Muscle layer of duodenum (tissue), 2 donors: ENCODE data around the gene MS4A6E.

ENCODE experiments used
- H3K27ac ChIP-seq: one replicate; pipeline ENCODE4 v1.7.0; 2013; ENCODE audit warnings: mild to moderate bottlenecking, low read length
- H3K27me3 ChIP-seq: one replicate; pipeline ENCODE4 v1.7.0; 2013; ENCODE audit warnings: low read depth, mild to moderate bottlenecking, control low read depth, low read length
- H3K36me3 ChIP-seq, 2 donors: one replicate each; pipeline ENCODE4 v1.7.0; 2013; ENCODE audit warnings: low read length in 2 of 2, control low read depth in 1 of 2, mild to moderate bottlenecking in 1 of 2; ENCODE audit not compliant: insufficient read depth in 2 of 2, control insufficient read depth in 1 of 2
- H3K4me1 ChIP-seq, 2 donors: one replicate each; pipeline ENCODE4 v1.7.0; 2013; ENCODE audit warnings: low read length in 2 of 2, mild to moderate bottlenecking in 2 of 2, control low read depth in 1 of 2, moderate library complexity in 1 of 2; ENCODE audit not compliant: insufficient read depth in 2 of 2, control insufficient read depth in 1 of 2
- H3K4me3 ChIP-seq, 2 donors: one replicate each; pipeline ENCODE4 v1.7.0; 2013; ENCODE audit warnings: low read length in 2 of 2, low read depth in 1 of 2, mild to moderate bottlenecking in 1 of 2
- H3K9me3 ChIP-seq, 2 donors: one replicate each; pipeline ENCODE4 v1.7.0; 2013; ENCODE audit warnings: low read length in 2 of 2, control low read depth in 1 of 2, mild to moderate bottlenecking in 1 of 2; ENCODE audit not compliant: control insufficient read depth in 1 of 2
- donor health status: healthy.

Gene MS4A6E

DNA sequence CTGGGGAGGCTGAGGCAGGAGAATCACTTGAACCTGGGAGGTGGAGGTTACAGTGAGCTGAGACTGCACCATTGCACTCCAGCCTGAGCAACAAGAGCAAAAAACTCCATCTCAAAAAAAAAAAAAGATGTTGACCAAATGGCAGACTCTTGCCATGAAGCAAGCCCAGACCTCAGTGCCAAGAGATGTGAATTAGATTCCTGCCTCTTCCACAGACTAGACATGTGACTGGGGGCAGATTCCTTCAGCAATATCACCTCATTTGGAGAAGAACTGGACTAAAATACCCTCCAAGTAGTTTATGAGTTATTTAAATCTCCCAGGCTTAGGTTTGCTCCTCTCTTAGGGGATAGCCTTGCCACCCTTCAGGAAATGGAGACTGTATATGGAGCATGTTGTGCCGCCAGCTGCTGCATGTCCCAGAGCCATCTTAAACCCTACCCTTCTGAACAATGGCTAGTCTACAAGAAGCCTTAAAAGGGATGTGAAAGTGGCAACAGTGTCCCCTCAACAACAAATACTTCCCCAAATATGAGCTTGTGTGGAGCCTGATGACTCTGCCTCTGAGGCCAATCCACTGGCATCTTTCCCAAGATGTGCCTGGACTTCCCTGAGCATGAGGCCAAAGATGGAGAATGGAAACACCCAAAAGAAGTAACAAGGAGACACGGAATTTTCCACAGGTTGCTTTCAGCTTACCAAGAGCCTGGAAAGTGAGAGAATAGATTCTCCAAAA lies 50.5 kb downstream of the MS4A6E start:
- Histone ChIP-seq H3K9me3 (no peaks in the 10 kb centered on the region), H3K27ac (peak overlapping the region; percentile 22), H3K4me1 (no peaks in the 10 kb centered on the region), H3K27me3 (no peaks in the 10 kb centered on the region), H3K36me3 (no peaks in the 10 kb centered on the region), H3K4me3 (no peak overlapping the region)

DNA sequence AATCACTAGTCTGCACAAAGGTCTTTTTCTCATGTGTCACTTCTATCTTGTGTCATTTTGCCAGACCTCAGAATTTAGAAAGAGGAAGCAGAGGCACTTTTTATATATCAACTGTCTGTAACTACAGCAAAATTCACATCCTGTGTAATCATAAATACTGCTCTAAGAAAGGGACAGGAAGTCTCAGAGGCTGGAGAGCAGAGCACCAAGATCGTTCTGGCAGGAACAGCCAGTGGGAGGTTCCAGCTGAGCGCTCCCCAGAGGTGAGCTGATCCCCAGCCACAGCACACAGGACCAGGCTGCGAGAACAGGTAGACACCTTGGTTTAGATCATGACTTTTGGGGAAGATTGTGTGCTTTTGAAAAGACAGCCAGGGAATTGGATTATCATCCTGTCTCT lies 51.3 kb downstream of the MS4A6E start, which contains the start of gene MS4A7:
Gene MS4A7 (plus strand): TSS at position 179 of the 400 bp plus-strand sequence. CDS start 4,610 bp downstream, outside the sequence.
- H3K9me3 ChIP-seq: no peaks in the 10 kb centered on the region
- H3K4me1 ChIP-seq: no peaks in the 10 kb centered on the region
- no peaks in the 10 kb centered on the region for H3K36me3 ChIP-seq
- H3K4me3 ChIP-seq: peak within 1 kb of the TSS in 1 of 2 donors; percentile 43
- H3K27ac ChIP-seq: peak within 1 kb of the TSS; percentile 89
- no peaks in the 10 kb centered on the region for H3K27me3 ChIP-seq

DNA sequence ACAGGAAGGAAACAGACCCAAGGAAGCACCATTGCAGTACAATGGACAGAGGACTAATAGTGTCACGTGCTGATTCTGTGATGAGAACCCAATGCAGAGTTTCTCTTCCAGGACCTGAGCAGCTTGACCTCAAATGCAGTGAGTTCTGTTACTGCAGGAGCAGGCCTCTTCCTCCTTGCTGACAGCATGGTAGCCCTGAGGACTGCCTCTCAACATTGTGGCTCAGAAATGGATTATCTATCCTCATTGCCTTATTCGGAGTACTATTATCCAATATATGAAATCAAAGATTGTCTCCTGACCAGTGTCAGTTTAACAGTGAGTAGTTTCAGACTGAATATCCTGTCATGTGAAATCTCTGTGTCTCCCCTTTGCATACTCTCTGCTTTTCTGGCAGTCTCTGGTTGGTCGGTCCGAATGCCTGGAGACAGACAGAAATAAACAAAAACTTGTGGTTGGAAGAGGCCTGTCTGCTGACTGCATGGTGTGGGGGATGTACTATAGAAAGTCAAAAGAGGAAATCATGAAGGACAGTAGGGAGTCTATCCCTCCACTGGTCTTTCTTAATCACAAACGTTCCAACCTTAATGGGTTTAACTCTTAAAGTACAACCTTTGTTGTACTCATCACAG lies 62.3 kb downstream of the MS4A6E start:
- H3K4me3 ChIP-seq: no peak overlapping the region
- no peaks in the 10 kb centered on the region for H3K4me1 ChIP-seq
- no peaks in the 10 kb centered on the region for H3K36me3 ChIP-seq
- no peaks in the 10 kb centered on the region for H3K9me3 ChIP-seq
- H3K27ac ChIP-seq: peak overlapping the region; percentile 27
- H3K27me3 ChIP-seq: no peaks in the 10 kb centered on the region

DNA sequence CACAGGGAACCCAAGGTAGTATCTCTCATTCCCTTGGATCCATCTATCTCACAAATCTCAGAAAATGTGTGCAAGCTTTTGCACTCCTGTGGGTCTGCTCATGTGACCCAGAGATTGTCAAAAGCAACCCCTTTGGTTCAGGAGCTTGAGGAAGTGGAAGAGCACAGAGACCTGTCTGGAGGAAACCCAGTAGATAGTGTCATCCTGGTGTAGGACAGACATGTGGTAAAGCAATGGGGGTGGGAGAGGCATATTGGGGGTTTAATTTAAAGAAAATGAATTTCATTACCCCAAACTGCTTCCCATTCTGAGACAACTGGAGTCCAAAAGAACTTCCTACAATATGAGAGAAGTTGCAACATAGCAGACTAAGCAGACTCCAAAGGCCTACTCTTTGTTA lies 63.4 kb downstream of the MS4A6E start:
- H3K27me3 ChIP-seq: no peaks in the 10 kb centered on the region
- no peaks in the 10 kb centered on the region for H3K36me3 ChIP-seq
- H3K27ac ChIP-seq: no peak overlapping the region
- no peaks in the 10 kb centered on the region for H3K9me3 ChIP-seq
- no peaks in the 10 kb centered on the region for H3K4me1 ChIP-seq
- H3K4me3 ChIP-seq: no peak overlapping the region
